Measurements from ENCODE around the gene RAB35. TPM values are rescaled to one million over a fixed set of nuclear protein-coding genes. Genes with fewer than 3 reads are reported as not detected.

RAB35 gene
- total RNA-seq, 6 donors from 2014 or later = 14.2 to 63.1 (median 23.2) TPM

DNA sequence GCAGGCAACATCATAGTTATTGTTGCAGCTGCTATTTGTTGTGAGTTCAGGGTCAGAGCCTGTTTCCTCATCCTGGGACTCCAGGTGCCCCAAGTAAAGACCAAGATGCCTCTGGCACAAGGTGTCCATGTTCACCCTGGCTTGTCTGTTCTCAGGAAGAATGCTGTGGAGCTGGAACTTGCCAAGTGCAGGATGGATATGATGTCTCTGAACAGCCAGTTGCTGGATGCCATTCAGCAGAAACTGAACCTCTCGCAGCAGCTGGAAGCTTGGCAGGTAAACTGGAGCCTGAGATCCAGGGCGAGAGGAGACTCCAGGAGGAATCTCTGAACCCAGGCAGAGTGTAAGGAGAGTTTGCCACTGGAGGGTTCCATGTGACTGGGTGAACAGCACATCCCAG lies 26.8 kb downstream of the RAB35 start:
- 87 to 100% methylated on average over 1 to 2 of the region's 2 CpGs for WGBS, 2 donors
- peaks cover 0 to 28% (median 17%) of the 10 kb centered on the region in 4 donors for H3K36me3 ChIP-seq
- ATAC-seq (ENCODE audit: low FRiP score in 2 of 2) (no peak), DNase-seq (no peak)
- H3K4me1 ChIP-seq = peaks cover 9 to 17% (median 14%) of the 10 kb centered on the region in 4 donors
- no peaks in the 10 kb centered on the region for H3K27me3 ChIP-seq
- no peak overlapping the region for H3K27ac ChIP-seq
- TF ChIP-seq POLR2AphosphoS5 (IDR thresholded peaks at IDR 0.05) (no peak), POLR2A (IDR thresholded peaks at IDR 0.05) (no peak), EP300 (IDR thresholded peaks at IDR 0.05) (no peak)
- TF ChIP-seq, protein P1, sequence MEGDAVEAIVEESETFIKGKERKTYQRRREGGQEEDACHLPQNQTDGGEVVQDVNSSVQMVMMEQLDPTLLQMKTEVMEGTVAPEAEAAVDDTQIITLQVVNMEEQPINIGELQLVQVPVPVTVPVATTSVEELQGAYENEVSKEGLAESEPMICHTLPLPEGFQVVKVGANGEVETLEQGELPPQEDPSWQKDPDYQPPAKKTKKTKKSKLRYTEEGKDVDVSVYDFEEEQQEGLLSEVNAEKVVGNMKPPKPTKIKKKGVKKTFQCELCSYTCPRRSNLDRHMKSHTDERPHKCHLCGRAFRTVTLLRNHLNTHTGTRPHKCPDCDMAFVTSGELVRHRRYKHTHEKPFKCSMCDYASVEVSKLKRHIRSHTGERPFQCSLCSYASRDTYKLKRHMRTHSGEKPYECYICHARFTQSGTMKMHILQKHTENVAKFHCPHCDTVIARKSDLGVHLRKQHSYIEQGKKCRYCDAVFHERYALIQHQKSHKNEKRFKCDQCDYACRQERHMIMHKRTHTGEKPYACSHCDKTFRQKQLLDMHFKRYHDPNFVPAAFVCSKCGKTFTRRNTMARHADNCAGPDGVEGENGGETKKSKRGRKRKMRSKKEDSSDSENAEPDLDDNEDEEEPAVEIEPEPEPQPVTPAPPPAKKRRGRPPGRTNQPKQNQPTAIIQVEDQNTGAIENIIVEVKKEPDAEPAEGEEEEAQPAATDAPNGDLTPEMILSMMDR (IDR thresholded peaks at IDR 0.05) = no peak
- no peaks in the 10 kb centered on the region for H3K9me3 ChIP-seq
- no peak overlapping the region for H3K4me3 ChIP-seq

- no peak for ATAC-seq (ENCODE audit: low FRiP score in 2 of 2)
- no peak for DNase-seq
- TF ChIP-seq POLR2AphosphoS5 (IDR thresholded peaks at IDR 0.05) (no peak), POLR2A (IDR thresholded peaks at IDR 0.05) (no peak), EP300 (IDR thresholded peaks at IDR 0.05) (no peak)
- TF ChIP-seq, protein P1 (IDR thresholded peaks at IDR 0.05) = no peak
- Histone ChIP-seq H3K4me1 (peaks cover 9 to 17% (median 14%) of the 10 kb centered on the region in 4 donors), H3K27ac (no peak overlapping the region), H3K4me3 (no peak overlapping the region), H3K36me3 (peaks cover 0 to 22% (median 12%) of the 10 kb centered on the region in 4 donors), H3K27me3 (no peaks in the 10 kb centered on the region), H3K9me3 (no peaks in the 10 kb centered on the region)
- WGBS, 2 donors = 23 to 30% methylated on average over 8 of the region's 8 CpGs
These were observed 27.4 kb downstream of the RAB35 start for GRCh38 chr12:120089105-120089504.

GRCh38 chr12:120086801-120087621 lies 29.5 kb downstream of the RAB35 start:
- Histone ChIP-seq H3K9me3 (no peaks in the 10 kb centered on the region), H3K27me3 (no peaks in the 10 kb centered on the region), H3K27ac (peak overlapping the region; percentile 28 to 80 (median 74)), H3K4me1 (peaks cover 9 to 17% (median 14%) of the 10 kb centered on the region in 4 donors), H3K4me3 (peak overlapping the region in 3 of 4 donors; percentile 31 to 43 (median 42)), H3K36me3 (peaks cover 0 to under 1% (median under 1%) of the 10 kb centered on the region in 4 donors)
- 0% methylated on average over 21 to 36 of the region's 55 CpGs for WGBS, 2 donors
- TF ChIP-seq EP300 (IDR thresholded peaks at IDR 0.05) (peak in 1 of 4 donors; percentile 66), POLR2AphosphoS5 (IDR thresholded peaks at IDR 0.05) (peak; percentile 81 to 85), POLR2A (IDR thresholded peaks at IDR 0.05) (peak in 2 of 4 donors; percentile 34 to 46)
- TF ChIP-seq, protein P1 (IDR thresholded peaks at IDR 0.05) = peak; percentile 94 to 100 (median 99)
- ATAC-seq (ENCODE audit: low FRiP score in 2 of 2) = peak; percentile 97 to 98
- DNase-seq = peak; percentile 99 to 100

DNA sequence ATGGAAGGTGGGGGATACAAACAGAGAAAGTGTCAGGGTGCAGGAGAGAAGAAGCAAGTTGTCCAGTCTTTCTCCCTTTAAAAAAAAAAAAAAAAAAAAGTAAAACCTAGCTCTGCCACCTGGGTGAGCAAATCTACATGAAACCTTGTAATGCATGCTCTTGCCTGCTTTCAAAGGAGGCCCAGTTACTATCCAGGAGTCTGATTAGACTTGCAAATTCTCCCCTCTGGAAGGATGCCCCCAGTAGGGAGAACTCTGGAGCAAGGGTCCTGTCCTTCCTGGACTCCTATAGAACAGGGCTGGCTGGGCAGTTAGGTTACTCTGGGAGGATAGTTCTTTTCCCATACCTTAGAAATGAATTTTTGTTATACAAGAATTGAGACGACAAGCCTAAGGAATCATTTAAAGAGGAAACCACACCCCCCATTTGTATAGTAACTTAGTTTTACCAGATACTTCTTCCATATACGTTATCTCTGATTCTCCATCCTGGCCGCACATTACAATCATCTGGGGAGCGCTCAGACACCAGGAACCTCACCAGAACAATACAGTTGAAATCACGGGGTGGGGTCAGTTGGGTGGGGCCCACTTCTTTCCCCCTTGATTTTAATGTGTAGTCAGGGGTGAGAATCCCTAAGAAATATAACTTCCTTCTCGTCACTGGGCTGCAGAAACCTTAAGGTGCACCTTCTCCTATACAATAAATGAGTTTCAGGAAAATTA lies 30.5 kb downstream of the RAB35 start:
- Histone ChIP-seq H3K27me3 (no peaks in the 10 kb centered on the region), H3K36me3 (no peaks in the 10 kb centered on the region), H3K27ac (peak overlapping the region in 2 of 4 donors; percentile 28 to 80), H3K9me3 (no peaks in the 10 kb centered on the region), H3K4me3 (peak overlapping the region in 1 of 4 donors; percentile 42), H3K4me1 (peaks cover 9 to 17% (median 14%) of the 10 kb centered on the region in 4 donors)
- DNase-seq = no peak
- TF ChIP-seq POLR2AphosphoS5 (IDR thresholded peaks at IDR 0.05) (no peak), EP300 (IDR thresholded peaks at IDR 0.05) (no peak)
- TF ChIP-seq, protein P1 (IDR thresholded peaks at IDR 0.05) = no peak
- 56 to 67% methylated on average over 6 of the region's 6 CpGs for WGBS, 2 donors
- no peak for ATAC-seq (ENCODE audit: low FRiP score in 2 of 2)
